ENCODE data around the gene SMAD7.

SMAD7 gene

GRCh38 chr18:48959921-48960920 lies 9.5 kb upstream of the SMAD7 start:
- DNase-seq (ENCODE audit: low read depth): no peak

GRCh38 chr18:48959551-48959920 lies 8.8 kb upstream of the SMAD7 start:
- DNase-seq (ENCODE audit: low read depth): no peak

GRCh38 chr18:48958951-48959350 lies 8.2 kb upstream of the SMAD7 start:
- no peak for DNase-seq (ENCODE audit: low read depth)

- no peak for DNase-seq (ENCODE audit: low read depth)
Measured at GRCh38 chr18:48957616-48958015, 6.9 kb upstream of the SMAD7 start.

- DNase-seq (ENCODE audit: low read depth): no peak
Measured at GRCh38 chr18:48957136-48957535, 6.4 kb upstream of the SMAD7 start.

GRCh38 chr18:48956356-48956755 lies 5.6 kb upstream of the SMAD7 start:
- no peak for DNase-seq (ENCODE audit: low read depth)

GRCh38 chr18:48955830-48956261 lies 5.1 kb upstream of the SMAD7 start:
- DNase-seq (ENCODE audit: low read depth): no peak

GRCh38 chr18:48954886-48955819 lies 4.4 kb upstream of the SMAD7 start:
- DNase-seq (ENCODE audit: low read depth): no peak

GRCh38 chr18:48953104-48953706 lies 2.4 kb upstream of the SMAD7 start:
- DNase-seq (ENCODE audit: low read depth): no peak

- peak; percentile 37 for DNase-seq (ENCODE audit: low read depth)
Measured at GRCh38 chr18:48952287-48953103, 1.7 kb upstream of the SMAD7 start.

- peak; percentile 75 for DNase-seq (ENCODE audit: low read depth)
Measured at GRCh38 chr18:48951448-48952286, 902 bp upstream of the SMAD7 start.

- no peak for DNase-seq (ENCODE audit: low read depth)
Measured at GRCh38 chr18:48949606-48950535, 894 bp downstream of the SMAD7 start.

GRCh38 chr18:48949050-48949605 lies 1.6 kb downstream of the SMAD7 start:
- peak; percentile 65 for DNase-seq (ENCODE audit: low read depth)

GRCh38 chr18:48948112-48949049 lies 2.4 kb downstream of the SMAD7 start:
- peak; percentile 41 for DNase-seq (ENCODE audit: low read depth)

- DNase-seq (ENCODE audit: low read depth): no peak
Measured at GRCh38 chr18:48947560-48947959, 3.2 kb downstream of the SMAD7 start.

GRCh38 chr18:48947092-48947491 lies 3.7 kb downstream of the SMAD7 start:
- no peak for DNase-seq (ENCODE audit: low read depth)

GRCh38 chr18:48946329-48946835 lies 4.4 kb downstream of the SMAD7 start:
- no peak for DNase-seq (ENCODE audit: low read depth)

GRCh38 chr18:48945953-48946217 lies 4.9 kb downstream of the SMAD7 start:
- no peak for DNase-seq (ENCODE audit: low read depth)
